HG03378 (cell line): Measurements from ENCODE around the gene NMRK2.
"Not testable (repeated sequence)": the region's sequence is repeated elsewhere in the genome, so short reads cannot be mapped to it uniquely, and the experiment has no call there.

Experiments
- ATAC-seq: cut with Tn5 transposase; IDR thresholded peaks from one replicate; pipeline ENCODE4 v1.9.1; 2021; ENCODE audit warnings: mild to moderate bottlenecking, moderate library complexity; ENCODE audit not compliant: unreplicated experiment

NMRK2 gene, protein sequence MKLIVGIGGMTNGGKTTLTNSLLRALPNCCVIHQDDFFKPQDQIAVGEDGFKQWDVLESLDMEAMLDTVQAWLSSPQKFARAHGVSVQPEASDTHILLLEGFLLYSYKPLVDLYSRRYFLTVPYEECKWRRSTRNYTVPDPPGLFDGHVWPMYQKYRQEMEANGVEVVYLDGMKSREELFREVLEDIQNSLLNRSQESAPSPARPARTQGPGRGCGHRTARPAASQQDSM

DNA sequence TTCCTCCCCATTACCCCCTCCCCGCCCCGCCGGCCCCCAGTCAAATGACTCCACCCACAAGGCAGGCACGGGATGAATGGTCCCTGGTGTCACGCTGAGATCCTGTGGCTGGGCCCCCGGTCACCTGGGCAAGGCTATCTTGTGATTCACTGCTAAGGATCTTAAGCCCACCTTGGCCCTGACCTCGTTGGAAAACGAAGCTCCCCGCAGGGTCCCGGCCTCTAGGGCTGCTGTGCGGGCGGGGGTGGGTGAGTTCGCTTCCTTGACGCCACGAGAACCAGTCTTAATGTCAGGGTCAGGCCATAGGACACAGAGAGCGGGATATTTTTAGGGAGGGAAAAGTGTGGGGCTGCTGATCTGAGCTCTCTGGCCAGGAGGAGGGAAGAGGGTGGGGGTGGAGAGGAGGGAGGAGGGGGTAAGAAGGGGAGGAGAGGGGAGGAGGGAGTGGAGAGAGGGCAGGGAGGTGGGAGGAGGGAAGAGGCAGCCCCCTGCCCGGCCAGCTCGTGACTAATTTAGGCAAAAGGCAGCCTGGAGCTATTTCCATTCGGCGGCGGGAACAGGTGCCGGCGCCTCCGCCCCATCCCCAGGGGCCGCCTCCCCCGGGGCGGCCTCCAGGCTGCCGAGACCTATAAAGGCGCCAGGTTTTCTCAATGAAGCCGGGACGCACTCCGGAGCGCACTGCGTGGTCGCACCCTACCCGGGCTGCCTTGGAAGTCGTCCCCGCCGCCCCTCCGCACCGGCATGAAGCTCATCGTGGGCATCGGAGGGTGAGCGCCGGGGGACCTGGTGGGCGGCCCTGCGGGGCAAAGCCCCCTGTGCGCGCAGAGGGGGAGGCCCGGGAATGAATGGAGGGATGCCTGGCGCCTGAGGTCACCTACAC is at the start of gene NMRK2:
TSS of gene NMRK2 (plus strand) at position 139 of the 880 bp plus-strand sequence. CDS start at position 742, 603 bp downstream.
- no peak for ATAC-seq

DNA sequence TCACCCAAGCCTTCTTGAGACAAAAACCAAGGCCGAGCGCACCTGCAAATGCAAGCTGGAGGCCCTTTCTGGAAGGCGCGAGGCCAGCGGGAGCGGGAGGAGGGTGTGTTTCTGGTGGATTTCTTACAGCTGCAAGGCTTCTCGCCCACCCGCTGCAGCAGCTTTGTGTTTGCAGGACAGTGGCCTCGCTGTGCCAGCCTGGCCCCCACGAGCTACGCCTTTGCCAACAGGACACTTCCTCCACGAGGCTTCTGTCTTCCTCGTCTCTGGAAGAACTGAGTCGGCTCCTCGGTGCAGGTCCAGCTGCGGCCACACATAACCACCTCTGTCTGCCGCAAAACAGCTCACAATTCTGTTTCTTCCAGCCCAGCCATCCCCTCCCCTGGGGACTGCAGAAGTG is 42.3 kb upstream of the NMRK2 start:
- no peak for ATAC-seq

DNA sequence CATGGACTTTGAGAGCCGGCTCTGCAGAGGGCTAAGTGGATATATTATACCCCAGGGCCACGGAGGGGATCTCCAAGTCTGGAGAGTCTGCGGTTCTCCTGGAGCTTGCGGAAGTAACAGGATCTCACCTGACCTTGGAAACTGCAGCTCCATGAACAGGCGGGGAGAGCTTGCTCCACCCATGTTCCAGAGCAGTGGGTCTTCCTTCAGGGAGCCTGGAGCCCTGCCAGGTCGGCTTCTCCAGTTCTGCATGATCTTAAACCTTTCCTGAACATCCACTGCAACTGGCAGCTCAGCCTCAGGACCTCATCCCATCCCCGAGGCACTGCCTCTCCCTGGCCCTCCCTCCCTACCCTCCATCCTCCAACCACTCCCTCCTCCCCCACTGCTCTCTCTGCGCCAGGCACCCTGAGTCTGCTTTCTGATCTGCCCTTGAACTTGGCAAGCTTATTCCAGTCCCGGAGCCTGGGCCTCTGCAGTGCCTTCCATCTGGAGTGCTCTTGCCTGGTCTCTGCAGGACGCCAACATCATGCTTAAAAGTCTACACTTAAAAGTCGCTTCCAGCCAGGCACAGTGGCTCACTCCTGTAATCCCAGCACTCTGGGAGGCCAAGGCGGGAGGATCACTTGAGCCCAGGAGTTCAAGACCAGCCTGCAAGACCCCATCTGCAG is 39.2 kb upstream of the NMRK2 start:
- no peak for ATAC-seq

DNA sequence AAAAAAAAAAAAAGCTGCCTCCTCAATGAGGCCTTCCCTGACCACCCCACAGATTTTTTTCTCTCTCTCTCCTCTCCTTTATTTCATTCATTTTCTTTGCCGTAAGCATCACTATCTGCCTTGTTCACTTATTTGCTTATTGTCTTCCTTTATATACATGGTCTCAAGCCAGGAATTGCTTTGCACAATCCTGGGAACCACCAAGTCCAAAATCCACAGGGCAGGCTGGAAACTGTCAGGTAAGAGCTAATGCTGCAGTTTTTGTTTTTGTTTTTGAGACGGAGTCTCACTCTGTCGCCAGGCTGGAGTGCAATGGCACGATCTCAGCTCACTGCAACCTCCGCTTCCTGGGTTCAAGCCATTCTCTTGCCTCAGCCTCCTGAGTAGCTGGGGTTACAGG is 37.9 kb upstream of the NMRK2 start:
- ATAC-seq: not testable (repeated sequence)

DNA sequence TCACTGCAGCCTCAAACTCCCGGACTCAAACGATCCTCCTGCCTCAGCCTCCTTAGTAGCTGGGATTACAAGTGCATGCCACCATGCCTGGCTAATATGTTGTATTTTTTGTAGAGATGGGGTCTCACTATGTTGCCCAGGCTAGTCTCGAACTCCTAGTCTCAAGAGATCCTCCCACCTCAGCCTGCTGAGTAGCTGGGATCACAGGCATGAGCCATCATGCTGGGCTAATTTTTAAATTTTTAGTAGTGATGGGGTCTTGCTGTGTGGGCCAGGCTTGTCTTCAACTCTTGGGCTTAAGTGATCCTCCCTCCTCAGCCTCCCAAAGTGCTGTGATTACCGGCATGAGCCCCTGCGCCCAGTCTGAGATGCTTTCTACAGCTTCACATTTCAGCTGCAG is 37.1 kb upstream of the NMRK2 start:
- no peak for ATAC-seq

DNA sequence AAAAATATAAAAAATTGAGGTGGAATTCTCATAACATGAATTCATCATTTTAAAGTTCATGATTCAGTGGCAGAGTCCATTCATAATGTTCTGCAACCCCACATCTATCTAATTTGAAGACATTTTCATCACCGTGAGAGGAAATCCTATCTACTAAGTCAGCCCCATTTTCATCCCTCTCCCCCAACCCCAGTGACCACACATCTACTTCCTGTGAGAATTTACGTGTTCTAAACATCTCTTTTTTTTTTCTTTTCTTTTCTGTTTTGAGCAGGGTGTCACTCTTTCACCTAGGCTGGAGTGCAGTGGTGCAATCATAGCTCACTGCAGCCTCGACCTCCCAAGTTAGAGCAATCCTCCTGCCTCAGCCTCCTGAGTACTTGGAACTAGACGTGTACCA is 34.9 kb upstream of the NMRK2 start:
- no peak for ATAC-seq

DNA sequence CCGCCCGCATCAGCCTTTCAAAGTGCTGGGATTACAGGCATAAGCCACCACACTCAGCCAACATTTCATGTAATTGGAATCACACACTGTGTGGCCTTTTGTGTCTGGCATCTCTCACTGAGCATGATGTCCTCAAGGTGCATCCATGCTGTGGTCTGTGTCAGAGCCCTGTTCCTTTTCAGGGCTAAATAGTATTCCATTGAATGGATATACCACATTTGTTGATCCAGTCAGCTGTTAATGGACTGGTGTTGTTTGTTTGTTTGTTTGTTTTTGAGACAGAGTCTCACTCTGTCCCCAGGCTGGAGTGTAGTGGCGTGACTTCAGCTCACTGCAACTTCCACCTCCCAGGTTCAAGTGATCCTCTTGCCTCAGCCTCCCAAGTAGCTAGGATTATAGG is 34.4 kb upstream of the NMRK2 start:
- no peak for ATAC-seq

DNA sequence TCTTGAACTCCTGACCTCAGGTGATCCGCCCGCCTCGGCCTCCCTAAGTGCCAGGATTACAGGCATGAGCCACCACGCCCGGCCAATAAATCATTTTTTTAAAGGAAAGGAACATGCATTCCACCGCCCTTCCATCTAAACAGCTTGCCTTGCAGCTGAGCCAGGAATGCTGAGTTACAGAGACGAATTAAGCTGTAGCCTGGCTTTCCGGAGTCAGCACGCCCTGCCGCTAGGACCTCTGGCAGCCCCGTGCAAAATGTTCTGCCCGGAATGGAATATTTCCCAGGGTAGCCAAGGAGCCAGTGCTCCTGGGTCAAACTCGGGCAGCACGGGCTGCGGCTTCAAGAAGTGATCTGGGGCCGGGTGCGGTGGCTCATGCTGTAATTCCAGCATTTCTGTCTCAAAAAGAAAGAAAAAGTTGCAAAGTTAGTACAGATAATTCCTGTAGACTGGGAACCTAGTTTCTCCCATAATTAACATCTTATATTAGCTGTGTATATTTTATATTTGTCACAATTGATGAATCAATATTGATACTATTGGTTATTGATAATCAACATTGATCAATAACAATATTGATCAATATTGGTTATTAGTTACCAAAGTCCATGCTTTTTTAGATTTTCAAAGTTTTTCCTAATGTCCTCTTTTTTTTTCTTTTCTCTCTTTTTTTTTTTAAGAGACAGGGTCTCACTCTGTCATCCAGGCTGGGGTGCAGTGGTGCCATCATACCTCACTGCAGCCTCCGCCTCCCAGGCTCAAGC is 33.2 kb upstream of the NMRK2 start:
- ATAC-seq: no peak

DNA sequence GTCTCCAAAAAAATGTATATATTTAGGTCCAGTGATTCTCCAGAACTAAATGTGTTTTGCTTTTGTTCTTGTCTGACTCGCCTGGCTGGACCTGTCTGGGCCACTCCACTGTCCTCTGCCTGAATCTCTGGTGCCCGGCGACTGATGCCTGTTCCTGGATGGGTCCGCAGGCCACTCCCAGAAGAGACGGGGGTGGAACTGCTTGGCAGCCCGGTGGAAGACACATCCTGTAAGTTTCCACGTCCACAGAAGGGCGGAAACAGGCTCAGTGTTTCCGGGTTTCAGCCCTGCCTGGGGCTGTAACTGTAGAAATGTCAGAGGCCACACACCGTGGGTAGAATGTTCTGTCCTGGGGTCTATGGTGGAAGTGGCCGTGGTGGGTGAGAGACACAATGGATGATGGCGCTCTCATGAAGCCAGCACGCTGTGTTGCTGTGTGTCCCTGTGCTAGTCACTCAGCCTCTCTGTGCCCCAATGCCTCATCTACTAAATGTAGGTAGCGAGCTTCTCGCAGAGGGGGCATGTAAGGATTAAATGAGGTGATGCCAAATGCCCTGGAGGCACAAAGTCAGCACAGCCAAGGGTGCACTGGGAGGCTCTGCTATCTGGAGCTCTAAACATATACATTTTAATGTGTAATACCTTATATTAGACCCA is 30.4 kb upstream of the NMRK2 start:
- ATAC-seq: no peak

DNA sequence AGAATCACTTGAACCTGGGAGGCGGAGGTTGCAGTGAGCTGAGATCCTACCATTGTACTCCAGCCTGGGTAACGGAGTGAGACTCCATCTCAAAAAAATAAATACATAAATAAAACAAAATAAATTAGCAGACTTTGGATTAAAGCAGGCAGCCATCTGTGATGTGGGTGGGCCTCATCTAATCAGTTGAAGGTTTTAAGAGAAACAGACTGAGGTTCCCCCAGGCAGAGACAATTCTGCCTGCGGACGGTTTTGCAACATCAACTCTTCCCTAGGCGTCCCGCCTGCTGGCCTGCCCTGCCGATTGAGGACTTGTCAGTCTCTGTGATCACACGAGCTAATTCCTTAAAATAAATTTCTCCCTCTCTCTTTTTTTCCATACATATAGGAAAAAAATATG is 28.6 kb upstream of the NMRK2 start:
- no peak for ATAC-seq

DNA sequence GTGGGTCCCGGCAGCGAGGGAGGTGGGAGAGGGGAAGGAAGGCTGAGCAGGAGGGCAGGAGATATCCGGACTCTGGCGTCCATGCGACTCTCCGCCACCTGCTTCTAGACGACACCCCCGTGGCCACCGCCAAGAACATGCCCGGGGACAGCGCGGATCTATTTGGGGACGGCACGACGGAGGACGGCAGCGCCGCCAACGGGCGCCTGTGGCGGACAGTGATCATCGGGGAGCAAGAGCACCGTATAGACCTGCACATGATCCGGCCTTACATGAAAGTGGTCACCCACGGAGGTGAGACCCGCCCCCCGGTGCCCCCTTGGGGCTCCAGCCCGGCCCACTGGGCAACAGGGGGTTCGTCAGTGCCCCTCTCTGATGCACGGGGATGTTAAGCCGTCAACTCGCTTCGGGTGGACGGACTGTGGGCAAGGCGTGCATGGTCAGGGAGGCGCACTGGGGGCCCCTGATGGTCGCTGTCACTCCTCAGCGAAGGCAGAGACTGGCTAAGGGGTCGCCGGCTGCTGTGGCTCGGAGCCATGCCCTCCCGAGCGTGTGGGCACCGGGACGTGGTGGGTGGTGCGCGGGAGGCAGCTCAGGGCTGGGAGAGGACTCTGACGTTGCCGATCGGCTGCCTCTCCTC is 25.1 kb upstream of the NMRK2 start:
- no peak for ATAC-seq

DNA sequence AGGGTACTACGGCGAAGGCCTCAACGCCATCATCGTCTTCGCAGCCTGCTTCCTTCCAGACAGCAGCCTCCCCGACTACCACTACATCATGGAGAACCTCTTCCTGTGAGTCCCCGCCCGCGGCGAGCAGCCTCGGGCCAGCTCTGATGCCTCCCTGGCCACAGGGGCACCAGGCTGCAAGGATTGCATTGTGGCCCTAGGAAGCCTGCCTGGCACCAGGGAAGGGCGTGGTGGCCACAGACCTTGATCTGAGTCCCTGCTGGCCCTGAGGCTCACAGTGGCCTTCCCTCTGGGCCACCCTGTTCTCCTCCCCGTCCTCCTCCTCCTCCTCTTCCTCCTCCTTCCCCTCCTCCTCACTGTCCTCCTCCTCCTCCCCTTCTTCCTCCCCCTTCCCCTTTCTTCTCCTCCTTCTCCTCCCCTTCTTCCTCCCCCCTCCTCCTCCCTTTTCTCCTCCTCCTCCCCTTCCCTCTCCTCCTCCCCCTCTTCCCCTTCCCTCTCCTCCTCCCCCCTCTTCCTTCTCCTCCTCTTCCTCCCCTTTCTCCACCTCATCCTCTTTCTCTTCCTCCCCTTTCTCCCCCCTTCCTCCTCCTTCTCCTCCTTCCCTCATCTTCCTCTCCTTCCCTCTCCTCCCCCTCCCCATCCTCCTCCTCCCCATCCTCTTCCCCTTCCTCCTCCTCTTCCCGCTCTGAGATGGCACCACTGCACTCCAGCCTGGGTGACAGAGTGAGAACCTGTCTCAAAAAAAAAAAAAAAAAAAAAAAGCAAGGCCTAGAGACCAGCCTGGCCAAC is 24.4 kb upstream of the NMRK2 start:
- ATAC-seq: no peak

DNA sequence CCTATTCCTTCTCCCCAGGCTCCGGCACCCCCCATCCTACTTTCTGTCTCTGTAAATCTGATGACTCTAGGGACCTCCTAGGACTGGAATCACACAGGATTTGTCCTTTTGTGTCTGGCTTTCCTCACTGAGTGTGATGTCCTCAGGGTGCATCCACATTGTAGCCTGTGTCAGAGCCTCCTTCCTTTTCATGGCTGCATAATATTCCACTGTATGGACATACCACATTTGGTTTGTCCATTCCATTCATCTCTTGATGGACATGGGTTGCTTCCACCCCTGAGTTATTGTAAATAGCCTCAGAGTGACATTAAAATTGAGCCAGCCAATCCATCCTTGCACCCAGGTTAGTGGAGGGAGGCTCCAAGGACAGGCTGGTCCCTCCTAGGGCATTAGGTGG is 22.8 kb upstream of the NMRK2 start:
- no peak for ATAC-seq

DNA sequence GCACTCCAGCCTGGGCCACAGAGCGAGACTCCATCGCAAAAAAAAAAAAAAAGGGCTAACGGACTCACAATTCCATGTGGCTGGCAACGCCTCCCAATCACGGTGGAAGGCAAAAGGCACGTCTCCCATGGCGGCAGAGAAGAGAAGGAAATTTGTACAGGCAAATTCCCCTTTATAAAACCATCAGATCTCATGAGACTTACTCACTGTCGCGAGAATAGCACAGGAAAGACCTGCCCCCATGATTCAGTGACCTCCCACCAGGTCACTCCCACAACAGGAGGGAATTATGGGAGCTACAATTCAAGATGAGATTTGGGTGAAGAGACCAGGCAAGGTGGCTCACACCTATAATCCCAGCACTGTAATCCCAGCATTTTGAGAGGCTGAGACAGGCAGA is 18.7 kb upstream of the NMRK2 start:
- no peak for ATAC-seq

DNA sequence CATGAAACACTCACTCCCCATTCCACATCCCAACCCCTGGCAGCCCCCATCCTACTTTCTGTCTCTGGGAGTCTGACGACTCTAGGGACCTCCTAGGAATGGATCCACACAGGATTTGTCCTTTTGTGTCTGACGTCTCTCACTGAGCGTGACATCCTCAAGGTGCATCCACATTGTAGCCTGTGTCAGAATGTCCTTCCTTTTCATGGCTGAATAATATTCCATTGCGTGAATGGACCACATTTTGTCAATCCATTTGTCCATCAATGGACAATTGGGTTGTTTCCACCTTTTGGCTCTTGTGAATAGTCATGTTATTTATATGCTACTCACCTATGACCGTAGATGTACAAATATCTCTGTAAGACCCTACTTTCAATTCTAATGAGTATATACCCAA is 16.8 kb upstream of the NMRK2 start:
- no peak for ATAC-seq

DNA sequence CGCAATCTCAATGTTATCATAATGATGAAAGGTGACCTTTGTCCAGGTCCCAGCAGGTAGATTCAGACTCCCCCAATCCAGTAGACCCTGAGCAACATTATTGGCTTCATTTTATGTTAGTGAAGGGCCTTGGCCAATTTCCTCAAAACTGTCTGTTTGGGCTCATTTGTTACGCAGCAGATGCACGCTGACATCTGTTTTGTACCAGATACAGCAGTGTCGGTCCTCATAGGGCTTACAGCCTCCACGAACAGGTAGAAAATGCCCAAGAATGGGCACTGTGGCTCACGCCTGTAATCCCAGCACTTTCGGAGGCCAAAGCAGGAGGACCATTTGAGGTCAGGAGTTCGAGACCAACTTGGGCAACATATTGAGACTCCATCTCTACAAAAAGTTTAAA is 13.1 kb upstream of the NMRK2 start:
- no peak for ATAC-seq

DNA sequence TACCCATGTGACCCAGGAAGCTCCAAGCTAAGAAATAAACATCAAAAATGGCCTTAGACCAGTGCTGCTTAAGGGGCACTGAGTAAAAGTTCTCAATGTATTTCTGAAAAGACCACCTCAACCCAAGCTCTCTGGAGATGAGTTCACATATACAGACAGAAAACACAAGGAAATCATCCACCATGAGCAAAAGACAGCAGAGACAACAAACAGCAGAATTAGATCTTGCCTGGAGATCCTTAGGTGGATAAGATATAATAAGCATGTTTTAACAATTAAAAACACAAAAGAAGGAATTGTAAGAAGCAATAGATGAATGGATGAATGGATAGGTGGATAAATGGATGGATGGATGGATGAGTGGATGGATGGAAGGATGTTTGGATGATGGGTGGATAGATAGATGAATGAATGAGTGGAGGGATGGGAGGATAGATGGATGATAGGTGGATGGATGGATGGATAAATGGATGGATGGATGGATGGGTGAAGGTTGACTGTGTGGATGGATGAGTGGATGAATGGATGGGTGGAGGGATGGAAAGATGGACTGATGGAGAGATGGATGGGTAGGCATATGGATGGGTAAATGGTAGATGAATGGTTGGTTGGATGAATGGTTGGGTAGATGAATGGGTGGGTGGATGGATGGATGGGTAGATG is 9.6 kb upstream of the NMRK2 start:
- no peak for ATAC-seq

DNA sequence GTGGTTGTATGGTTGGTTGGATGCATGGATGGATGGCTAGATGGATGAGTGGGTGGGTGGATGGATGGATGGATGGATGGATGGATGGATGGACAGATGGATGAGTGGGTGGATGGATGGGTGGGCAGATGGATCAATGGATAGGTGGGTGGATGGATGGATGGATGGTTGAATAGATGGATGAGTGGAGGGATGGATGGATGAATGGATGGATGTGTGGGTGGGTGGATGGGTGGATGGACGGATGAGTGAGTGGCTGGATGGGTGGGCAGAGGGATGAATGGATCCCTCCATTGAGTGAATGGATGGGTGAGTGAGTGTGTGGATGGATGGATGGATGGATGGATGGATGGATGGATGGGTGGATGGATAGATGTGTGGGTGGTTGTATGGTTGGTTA is 9.0 kb upstream of the NMRK2 start:
- no peak for ATAC-seq

DNA sequence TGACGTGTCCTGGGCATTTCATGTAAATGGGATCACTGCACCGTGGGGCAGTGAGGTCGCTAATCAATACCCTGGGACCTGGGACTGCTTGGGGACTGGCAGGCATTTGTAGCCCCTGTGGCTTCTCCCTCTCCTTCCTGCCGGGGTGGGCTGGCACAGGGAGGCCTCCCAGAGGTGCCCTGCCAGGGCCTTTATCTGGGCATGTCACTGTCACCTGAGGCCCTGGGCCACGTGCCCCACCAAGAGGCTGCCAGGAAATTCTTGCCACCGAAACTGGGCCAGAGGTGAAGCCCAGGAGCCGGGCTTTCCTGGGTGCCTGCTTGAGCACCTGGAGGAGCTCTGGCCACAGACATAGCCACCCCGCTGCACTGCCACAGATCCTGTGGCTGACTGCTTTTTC is 1.8 kb upstream of the NMRK2 start:
- ATAC-seq: no peak
